ENCODE results near the gene ZXDC. TPM values are rescaled to one million over a fixed set of nuclear protein-coding genes. Genes with fewer than 3 reads are reported as not detected.

The ZXDC gene
- total and polyA plus RNA-seq, 8 donors: 30.1 to 40.8 (median 35.5) TPM

GRCh38 chr3:126417981-126418530 is 57.6 kb downstream of the ZXDC start:
- no peak for TF ChIP-seq CTCF (IDR thresholded peaks at IDR 0.05)
- Histone ChIP-seq H3K27ac (no peak overlapping the region), H3K9me3 (no peaks in the 10 kb centered on the region), H3K36me3 (no peaks in the 10 kb centered on the region), H3K27me3 (peaks cover 6 to 74% of the 10 kb centered on the region in 2 donors), H3K4me1 (no peaks in the 10 kb centered on the region), H3K4me3 (no peak overlapping the region)
- no peak for DNase-seq
- no peak for ATAC-seq
- intact Hi-C loops (cut with DNase I): no loop called here

GRCh38 chr3:126417515-126417914 is 58.2 kb downstream of the ZXDC start:
- no peak for DNase-seq
- ATAC-seq: no peak
- H3K4me1 ChIP-seq: no peaks in the 10 kb centered on the region
- H3K27me3 ChIP-seq: peaks cover 6 to 79% of the 10 kb centered on the region in 2 donors
- no peaks in the 10 kb centered on the region for H3K9me3 ChIP-seq
- H3K36me3 ChIP-seq: no peaks in the 10 kb centered on the region
- TF ChIP-seq CTCF (IDR thresholded peaks at IDR 0.05): no peak
- H3K4me3 ChIP-seq: no peak overlapping the region
- H3K27ac ChIP-seq: no peak overlapping the region
- intact Hi-C loops (cut with DNase I): no loop called here

GRCh38 chr3:126416943-126417342 is 58.7 kb downstream of the ZXDC start:
- no peaks in the 10 kb centered on the region for H3K36me3 ChIP-seq
- H3K27ac ChIP-seq: no peak overlapping the region
- no peak for TF ChIP-seq CTCF (IDR thresholded peaks at IDR 0.05)
- DNase-seq (no peak), ATAC-seq (no peak)
- peaks cover 6 to 79% of the 10 kb centered on the region in 2 donors for H3K27me3 ChIP-seq
- intact Hi-C loops (cut with DNase I): no loop called here
- H3K9me3 ChIP-seq: no peaks in the 10 kb centered on the region
- no peaks in the 10 kb centered on the region for H3K4me1 ChIP-seq
- no peak overlapping the region for H3K4me3 ChIP-seq

- peaks cover 10 to 79% of the 10 kb centered on the region in 2 donors for H3K27me3 ChIP-seq
Measured at GRCh38 chr3:126415661-126416591, 59.8 kb downstream of the ZXDC start.

More at GRCh38 chr3:126415661-126416591, 59.8 kb downstream of the ZXDC start:
- intact Hi-C loops (cut with DNase I): no loop called here
- no peaks in the 10 kb centered on the region for H3K4me1 ChIP-seq
- no peak overlapping the region for H3K4me3 ChIP-seq
- no peak overlapping the region for H3K27ac ChIP-seq
- no peaks in the 10 kb centered on the region for H3K36me3 ChIP-seq
- H3K9me3 ChIP-seq: no peaks in the 10 kb centered on the region
- TF ChIP-seq CTCF (IDR thresholded peaks at IDR 0.05): no peak
- ATAC-seq: no peak
- DNase-seq: peak in 1 of 4 donors; percentile 6
